ENCODE results near the gene COX11. TPM values are rescaled to one million over a fixed set of nuclear protein-coding genes. Genes with fewer than 3 reads are reported as not detected.

The COX11 gene
- total RNA-seq, 1 donor from 2014 or later: 46.5 TPM

GRCh38 chr17:54948380-54948779 is 20.1 kb downstream of the COX11 start:
- POLR2A ChIA-PET: no interaction called here
- no peak for ATAC-seq (ENCODE audit: low read depth)
- intact Hi-C loops (cut with micrococcal nuclease): no loop called here
- H3K4me1 Mint-ChIP-seq: no peaks in the 10 kb centered on the region
- H3K27ac Mint-ChIP-seq: no peak overlapping the region
- H3K36me3 Mint-ChIP-seq (ENCODE audit: low read depth): peaks cover 2% of the 10 kb centered on the region
- CTCF ChIA-PET: no interaction called here
- H3K4me3 Mint-ChIP-seq: no peak overlapping the region
- DNase-seq: no peak
- peaks cover 2% of the 10 kb centered on the region for H3K27me3 Mint-ChIP-seq
- no peak for TF ChIP-seq CTCF (IDR thresholded peaks at IDR 0.05)
- no peaks in the 10 kb centered on the region for H3K9me3 Mint-ChIP-seq

GRCh38 chr17:54947396-54947795 is 21.1 kb downstream of the COX11 start:
- TF ChIP-seq CTCF (IDR thresholded peaks at IDR 0.05): no peak
- Mint-ChIP-seq H3K4me3 (no peak overlapping the region), H3K4me1 (no peaks in the 10 kb centered on the region), H3K9me3 (no peaks in the 10 kb centered on the region), H3K27ac (no peak overlapping the region), H3K36me3 (ENCODE audit: low read depth) (no peaks in the 10 kb centered on the region), H3K27me3 (peaks cover 2% of the 10 kb centered on the region)
- ChIA-PET CTCF (no interaction called here), POLR2A (no interaction called here)
- DNase-seq: no peak
- no peak for ATAC-seq (ENCODE audit: low read depth)
- intact Hi-C loops (cut with micrococcal nuclease): no loop called here

GRCh38 chr17:54945671-54946070 is 22.8 kb downstream of the COX11 start:
- DNase-seq (no peak), ATAC-seq (ENCODE audit: low read depth) (no peak)
- ChIA-PET POLR2A (no interaction called here), CTCF (interaction anchor here (0.6 kb wide), 1 partner anchor 24 kb away, joined by 3 read pairs; no protein-coding TSS in a partner anchor)
- intact Hi-C loops (cut with micrococcal nuclease): no loop called here
- no peaks in the 10 kb centered on the region for H3K4me1 Mint-ChIP-seq
- no peaks in the 10 kb centered on the region for H3K36me3 Mint-ChIP-seq (ENCODE audit: low read depth)
- no peak overlapping the region for H3K27ac Mint-ChIP-seq
- peaks cover 2% of the 10 kb centered on the region for H3K27me3 Mint-ChIP-seq
- H3K4me3 Mint-ChIP-seq: no peak overlapping the region
- no peaks in the 10 kb centered on the region for H3K9me3 Mint-ChIP-seq
- no peak for TF ChIP-seq CTCF (IDR thresholded peaks at IDR 0.05)

GRCh38 chr17:54945231-54945630 is 23.2 kb downstream of the COX11 start:
- Mint-ChIP-seq H3K27ac (no peak overlapping the region), H3K27me3 (peaks cover 2% of the 10 kb centered on the region), H3K4me1 (no peaks in the 10 kb centered on the region), H3K4me3 (no peak overlapping the region), H3K9me3 (no peaks in the 10 kb centered on the region), H3K36me3 (ENCODE audit: low read depth) (no peaks in the 10 kb centered on the region)
- ChIA-PET POLR2A (no interaction called here), CTCF (interaction anchor here (0.6 kb wide), 1 partner anchor 23 kb away, joined by 3 read pairs; no protein-coding TSS in a partner anchor)
- TF ChIP-seq CTCF (IDR thresholded peaks at IDR 0.05): no peak
- intact Hi-C loops (cut with micrococcal nuclease): no loop called here
- DNase-seq: no peak
- ATAC-seq (ENCODE audit: low read depth): no peak

GRCh38 chr17:54944796-54945195 is 23.7 kb downstream of the COX11 start:
- POLR2A ChIA-PET: no interaction called here
- TF ChIP-seq CTCF (IDR thresholded peaks at IDR 0.05): no peak
- Mint-ChIP-seq H3K27ac (no peak overlapping the region), H3K27me3 (peaks cover 2% of the 10 kb centered on the region), H3K4me3 (no peak overlapping the region), H3K36me3 (ENCODE audit: low read depth) (no peaks in the 10 kb centered on the region), H3K4me1 (no peaks in the 10 kb centered on the region), H3K9me3 (no peaks in the 10 kb centered on the region)
- intact Hi-C loops (cut with micrococcal nuclease): no loop called here
- CTCF ChIA-PET: interaction anchor here (0.6 kb wide), 1 partner anchor 23 kb away, joined by 3 read pairs; no protein-coding TSS in a partner anchor
- no peak for ATAC-seq (ENCODE audit: low read depth)
- no peak for DNase-seq

Measured in activated B cell treated with CpG ODN at 0.5 μM for 24 hours (primary cell).